ENCODE results near the gene ANKRD6.

ANKRD6 gene

DNA sequence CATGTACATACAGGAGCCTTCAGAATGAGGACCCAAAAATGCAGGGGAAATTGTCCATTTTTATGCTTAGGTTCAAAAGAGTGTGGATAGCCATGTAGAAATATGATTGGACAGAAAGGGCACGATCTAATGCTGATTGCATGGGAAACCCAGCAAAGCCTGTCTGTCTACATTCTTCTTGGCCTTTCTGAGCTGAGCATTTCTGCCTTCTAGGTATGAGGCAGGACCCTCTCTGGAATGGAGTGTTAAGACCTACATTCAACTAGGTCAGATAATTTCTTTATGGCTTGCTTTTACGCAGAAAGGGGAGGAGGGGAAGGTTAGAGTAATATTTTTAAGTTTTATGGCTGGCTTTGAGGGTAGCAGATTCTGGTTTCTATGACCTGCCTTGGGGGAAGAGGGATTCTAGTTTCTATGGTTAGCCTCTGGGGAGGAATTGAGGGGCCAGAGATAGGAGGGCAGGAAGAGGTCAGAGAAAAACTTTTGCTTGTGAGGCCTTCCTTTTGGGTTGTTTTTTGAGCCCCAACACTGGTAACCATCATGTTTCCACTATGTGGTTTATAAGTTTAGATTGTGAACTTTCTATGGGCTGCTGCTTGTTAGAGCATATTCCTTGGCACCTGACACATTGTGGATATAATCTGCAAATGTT is 142.1 kb downstream of the ANKRD6 start:
- Mint-ChIP-seq H3K27ac (no peak overlapping the region), H3K4me1 (peaks cover 12% of the 10 kb centered on the region), H3K9me3 (no peaks in the 10 kb centered on the region), H3K27me3 (peaks cover 8% of the 10 kb centered on the region), H3K4me3 (no peak overlapping the region)
- ATAC-seq (peak; percentile 85), DNase-seq (peak in 1 of 2 donors; percentile 14)

DNA sequence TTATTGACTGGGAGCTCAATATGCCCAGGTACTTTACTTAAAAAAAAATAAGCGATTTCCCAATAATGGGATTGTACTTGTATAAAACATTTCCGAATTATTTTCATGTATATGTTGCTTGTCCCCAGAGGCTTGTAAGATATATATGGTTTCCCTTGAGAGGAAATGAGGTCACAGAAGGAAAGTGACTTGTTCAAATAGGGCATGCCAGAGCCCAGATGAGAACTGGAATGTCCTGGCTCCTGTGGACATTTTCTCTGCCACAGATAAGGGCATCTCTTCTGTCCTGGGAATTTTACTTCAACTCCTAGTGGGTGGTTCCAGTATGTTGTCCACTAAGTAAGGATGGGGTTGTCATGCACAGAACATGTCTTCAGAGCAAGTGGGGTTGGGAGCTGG is 142.6 kb downstream of the ANKRD6 start:
- peak; percentile 38 for ATAC-seq
- no peak overlapping the region for H3K4me3 Mint-ChIP-seq
- H3K4me1 Mint-ChIP-seq: peaks cover 12% of the 10 kb centered on the region
- no peaks in the 10 kb centered on the region for H3K9me3 Mint-ChIP-seq
- DNase-seq: no peak
- peaks cover 8% of the 10 kb centered on the region for H3K27me3 Mint-ChIP-seq
- H3K27ac Mint-ChIP-seq: peak overlapping the region in 1 of 2 donors; percentile 53

GRCh38 chr6:89580997-89581666 is 148.2 kb downstream of the ANKRD6 start:
- Mint-ChIP-seq H3K4me3 (no peak overlapping the region), H3K27me3 (peaks cover 8% of the 10 kb centered on the region), H3K27ac (no peak overlapping the region), H3K4me1 (no peaks in the 10 kb centered on the region), H3K9me3 (no peaks in the 10 kb centered on the region)
- ATAC-seq (no peak), DNase-seq (no peak)

DNA sequence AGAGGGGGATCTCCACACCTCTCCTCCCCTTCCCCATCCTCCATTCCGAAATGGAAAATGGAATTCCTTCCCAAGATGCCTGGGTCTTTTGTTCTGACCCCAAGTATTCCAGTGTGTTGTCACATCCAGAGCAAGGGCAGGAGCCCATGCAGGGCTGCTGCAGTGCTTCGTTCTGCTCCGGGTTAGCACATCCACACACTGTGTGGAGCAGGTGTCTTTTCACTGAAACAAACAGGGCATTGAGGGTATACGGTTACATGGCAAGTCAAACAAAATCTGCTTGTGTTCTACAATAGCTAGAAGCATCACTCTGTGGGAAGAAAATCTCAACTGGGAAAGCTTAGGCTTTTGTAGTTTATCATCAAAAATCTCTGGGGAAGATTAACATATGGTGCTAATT is 148.7 kb downstream of the ANKRD6 start:
- H3K27me3 Mint-ChIP-seq: peaks cover 5% of the 10 kb centered on the region
- ATAC-seq (no peak), DNase-seq (no peak)
- no peak overlapping the region for H3K4me3 Mint-ChIP-seq
- no peaks in the 10 kb centered on the region for H3K4me1 Mint-ChIP-seq
- no peaks in the 10 kb centered on the region for H3K9me3 Mint-ChIP-seq
- H3K27ac Mint-ChIP-seq: no peak overlapping the region

DNA sequence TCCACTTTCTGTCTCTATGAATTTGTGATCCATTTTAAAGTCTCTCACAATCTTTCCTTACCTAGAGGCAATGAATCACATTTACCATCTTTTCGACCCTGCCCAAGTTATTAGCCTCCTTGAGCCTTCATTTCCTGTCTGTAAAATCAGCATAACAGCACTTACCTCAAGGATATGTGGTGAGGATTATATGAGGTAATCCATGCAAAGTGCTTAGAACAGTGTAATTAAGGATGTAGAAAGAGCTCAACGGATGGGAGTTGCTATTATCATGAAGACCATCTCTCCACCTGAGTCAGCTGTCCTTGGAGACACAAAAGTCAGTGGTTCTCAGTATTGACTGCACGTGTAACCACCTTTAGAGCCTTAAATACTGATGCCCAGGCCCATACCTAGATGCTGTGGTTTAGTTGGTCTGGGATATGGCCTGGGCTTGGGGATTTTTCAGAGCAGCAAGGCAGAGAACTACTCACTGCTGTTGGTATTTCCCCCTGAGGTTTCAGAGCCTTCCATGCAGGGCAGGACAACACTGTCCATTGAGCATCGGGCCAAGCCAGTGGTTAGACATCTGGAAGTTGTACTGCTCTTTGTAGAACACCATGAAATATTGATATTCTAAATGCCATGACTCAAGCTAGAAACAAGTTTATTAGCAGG is 149.8 kb downstream of the ANKRD6 start:
- H3K9me3 Mint-ChIP-seq: no peaks in the 10 kb centered on the region
- no peak overlapping the region for H3K4me3 Mint-ChIP-seq
- H3K27me3 Mint-ChIP-seq: no peaks in the 10 kb centered on the region
- ATAC-seq (peak; percentile 48), DNase-seq (no peak)
- no peaks in the 10 kb centered on the region for H3K4me1 Mint-ChIP-seq
- no peak overlapping the region for H3K27ac Mint-ChIP-seq

DNA sequence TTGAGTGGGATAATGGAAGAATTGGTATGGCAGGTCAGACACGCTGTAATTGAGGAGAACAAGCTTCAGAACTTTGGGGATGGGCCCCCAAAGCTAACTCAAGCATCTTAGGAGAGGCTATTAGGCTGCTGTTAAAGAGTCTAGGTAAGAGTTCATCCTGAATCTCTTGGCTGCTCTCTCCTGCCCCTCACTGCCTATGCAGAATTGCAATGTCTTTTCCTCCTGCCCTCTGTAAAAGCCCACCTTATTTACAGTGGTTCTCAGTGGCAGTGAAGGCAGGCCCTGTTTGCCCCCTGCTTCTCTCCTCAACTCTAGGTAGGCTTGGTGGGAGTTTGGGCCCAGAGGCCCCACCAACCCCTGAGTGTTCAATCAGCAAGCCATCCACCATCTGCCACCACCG is 150.6 kb downstream of the ANKRD6 start:
- H3K4me1 Mint-ChIP-seq: no peaks in the 10 kb centered on the region
- no peak overlapping the region for H3K27ac Mint-ChIP-seq
- no peaks in the 10 kb centered on the region for H3K9me3 Mint-ChIP-seq
- DNase-seq: no peak
- ATAC-seq: no peak
- no peaks in the 10 kb centered on the region for H3K27me3 Mint-ChIP-seq
- H3K4me3 Mint-ChIP-seq: no peak overlapping the region

DNA sequence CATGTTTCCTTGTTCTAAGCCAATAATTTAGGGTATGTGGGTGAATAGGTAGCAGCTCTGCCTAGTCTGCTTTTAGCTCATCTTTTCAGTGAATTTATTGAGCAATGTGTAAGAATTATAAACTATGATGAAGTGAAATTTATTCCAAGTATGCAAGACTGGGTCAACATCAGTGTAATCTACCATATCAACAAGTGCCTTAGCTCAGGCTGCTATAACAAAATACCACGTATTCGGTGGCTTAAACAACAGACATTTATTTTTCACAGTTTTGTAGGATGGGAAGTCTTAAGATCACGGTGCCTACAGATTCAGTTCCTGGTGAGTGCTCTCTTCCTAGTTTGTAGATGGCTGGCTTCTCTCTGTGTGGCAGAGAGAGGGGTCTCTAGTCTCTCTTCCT is 151.6 kb downstream of the ANKRD6 start:
- no peak for ATAC-seq
- no peaks in the 10 kb centered on the region for H3K9me3 Mint-ChIP-seq
- H3K27ac Mint-ChIP-seq: peak overlapping the region in 1 of 2 donors; percentile 3
- DNase-seq: no peak
- H3K4me3 Mint-ChIP-seq: no peak overlapping the region
- H3K27me3 Mint-ChIP-seq: no peaks in the 10 kb centered on the region
- H3K4me1 Mint-ChIP-seq: no peaks in the 10 kb centered on the region

GRCh38 chr6:89585154-89585553 is 152.2 kb downstream of the ANKRD6 start:
- Mint-ChIP-seq H3K4me3 (no peak overlapping the region), H3K27me3 (no peaks in the 10 kb centered on the region), H3K27ac (no peak overlapping the region), H3K4me1 (no peaks in the 10 kb centered on the region), H3K9me3 (no peaks in the 10 kb centered on the region)
- no peak for DNase-seq
- ATAC-seq: no peak

DNA sequence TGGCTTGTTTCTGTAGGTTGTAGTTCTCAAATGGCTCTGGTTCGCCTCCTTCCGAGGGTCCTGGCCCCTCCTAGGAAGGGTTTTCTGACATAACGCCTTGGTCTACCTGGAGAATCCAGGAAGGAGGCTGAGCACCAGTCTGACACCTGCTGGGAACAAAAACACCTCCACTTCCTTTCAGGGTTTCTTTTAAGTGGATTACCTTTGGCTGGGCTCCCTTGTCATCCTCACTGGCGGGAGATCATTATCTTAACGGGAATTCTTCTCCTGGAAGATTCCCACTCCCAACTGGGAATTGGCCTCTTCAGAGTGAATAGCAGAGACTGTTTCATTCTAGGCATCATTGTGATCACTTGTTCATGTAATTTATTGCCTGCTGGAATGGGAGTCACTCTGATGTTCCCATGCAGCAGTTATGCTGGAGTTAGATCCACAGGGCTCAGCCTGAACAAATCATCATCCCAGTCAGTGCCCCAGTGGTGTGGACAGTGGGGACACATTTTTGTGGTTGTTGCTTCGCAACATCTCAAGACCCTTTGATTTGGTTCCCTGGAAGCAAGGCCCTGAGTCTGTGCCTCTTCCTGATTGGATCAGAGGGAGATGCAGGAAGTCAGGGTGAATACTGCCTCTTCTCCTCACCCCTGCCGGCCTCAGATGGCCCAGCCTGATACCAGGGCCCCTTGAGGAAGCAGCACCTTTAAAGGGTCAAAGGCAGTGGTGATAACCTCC is 156.5 kb downstream of the ANKRD6 start:
- Mint-ChIP-seq H3K4me1 (no peaks in the 10 kb centered on the region), H3K27ac (peak overlapping the region in 1 of 2 donors; percentile 57), H3K27me3 (no peaks in the 10 kb centered on the region), H3K4me3 (no peak overlapping the region), H3K9me3 (no peaks in the 10 kb centered on the region)
- DNase-seq (no peak), ATAC-seq (no peak)

DNA sequence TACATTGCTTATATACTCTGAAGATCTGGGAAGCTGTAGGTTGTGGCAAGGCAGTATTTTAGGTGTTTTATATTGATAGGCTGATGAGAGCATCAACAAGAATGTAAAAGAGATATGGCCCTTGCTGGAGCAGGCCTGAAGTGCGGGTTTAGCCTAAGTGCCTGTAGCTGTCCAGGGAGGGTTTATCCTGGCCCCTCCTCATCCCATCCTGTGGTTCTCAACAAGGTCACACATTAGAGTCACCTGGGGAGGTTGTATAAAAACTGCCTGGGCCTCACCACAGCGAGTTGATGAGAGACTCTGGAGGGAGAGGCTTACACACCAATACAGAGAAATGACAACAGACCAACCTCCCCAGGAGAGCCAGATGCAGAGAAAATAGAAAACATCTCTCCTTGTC is 157.2 kb downstream of the ANKRD6 start:
- no peak for DNase-seq
- Mint-ChIP-seq H3K27ac (no peak overlapping the region), H3K27me3 (no peaks in the 10 kb centered on the region), H3K9me3 (peaks cover 0 to under 1% of the 10 kb centered on the region in 2 donors), H3K4me3 (no peak overlapping the region), H3K4me1 (peaks cover under 1% of the 10 kb centered on the region)
- no peak for ATAC-seq

DNA sequence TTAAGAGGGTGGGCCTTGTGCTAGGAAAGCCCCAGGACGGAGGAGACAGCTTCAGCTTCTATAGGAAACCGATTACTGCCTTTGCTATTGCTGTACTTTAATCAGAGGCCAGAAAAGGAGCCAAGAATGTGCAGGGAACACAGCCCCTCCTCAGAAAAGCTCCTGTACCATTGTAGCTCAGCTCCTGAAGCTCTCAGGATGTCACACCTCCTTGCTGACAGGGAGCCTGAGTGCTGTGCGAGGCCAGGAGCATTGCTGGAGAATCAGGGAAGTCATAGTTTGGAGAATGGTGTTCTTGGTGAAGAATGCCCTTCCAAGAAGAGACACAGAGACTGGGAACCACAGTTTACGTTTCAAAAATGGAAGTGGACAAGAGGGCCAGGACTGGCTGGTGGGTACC is 158.8 kb downstream of the ANKRD6 start:
- Mint-ChIP-seq H3K27ac (peak overlapping the region in 1 of 2 donors; percentile 11), H3K9me3 (peaks cover 0 to 15% of the 10 kb centered on the region in 2 donors), H3K27me3 (no peaks in the 10 kb centered on the region), H3K4me3 (no peak overlapping the region), H3K4me1 (peaks cover 16% of the 10 kb centered on the region)
- DNase-seq (no peak), ATAC-seq (no peak)

DNA sequence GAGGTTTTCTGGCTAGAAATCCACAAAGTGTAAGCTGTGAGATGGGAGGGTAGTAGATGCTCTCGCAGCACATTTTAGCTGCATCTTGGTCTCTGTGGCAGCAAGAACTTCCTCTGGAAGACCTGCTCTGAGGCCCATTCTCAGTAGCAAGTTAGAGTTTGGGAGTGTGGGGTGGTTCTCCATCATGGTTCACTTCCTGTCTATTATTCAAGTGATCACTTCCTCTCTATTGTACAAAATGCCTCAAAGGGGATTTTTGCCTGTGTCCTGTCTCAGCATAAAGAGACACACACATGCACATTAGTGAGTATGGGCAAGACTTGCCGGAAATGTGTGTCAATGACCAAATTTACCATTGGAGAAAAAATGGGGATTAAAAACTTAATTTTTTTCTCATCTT is 163.1 kb downstream of the ANKRD6 start:
- Mint-ChIP-seq H3K4me1 (peaks cover 34% of the 10 kb centered on the region), H3K9me3 (peaks cover 0 to 21% of the 10 kb centered on the region in 2 donors), H3K4me3 (peak overlapping the region; percentile 38 to 57), H3K27me3 (no peaks in the 10 kb centered on the region), H3K27ac (peak overlapping the region; percentile 91 to 93)
- ATAC-seq (peak; percentile 89), DNase-seq (peak in 1 of 2 donors; percentile 17)

GRCh38 chr6:89596484-89596883 is 163.5 kb downstream of the ANKRD6 start:
- H3K4me1 Mint-ChIP-seq: peaks cover 34% of the 10 kb centered on the region
- peak overlapping the region in 1 of 2 donors; percentile 91 for H3K27ac Mint-ChIP-seq
- DNase-seq (no peak), ATAC-seq (peak; percentile 69)
- H3K9me3 Mint-ChIP-seq: peaks cover 0 to 21% of the 10 kb centered on the region in 2 donors
- peak overlapping the region; percentile 11 to 57 for H3K4me3 Mint-ChIP-seq
- H3K27me3 Mint-ChIP-seq: no peaks in the 10 kb centered on the region

DNA sequence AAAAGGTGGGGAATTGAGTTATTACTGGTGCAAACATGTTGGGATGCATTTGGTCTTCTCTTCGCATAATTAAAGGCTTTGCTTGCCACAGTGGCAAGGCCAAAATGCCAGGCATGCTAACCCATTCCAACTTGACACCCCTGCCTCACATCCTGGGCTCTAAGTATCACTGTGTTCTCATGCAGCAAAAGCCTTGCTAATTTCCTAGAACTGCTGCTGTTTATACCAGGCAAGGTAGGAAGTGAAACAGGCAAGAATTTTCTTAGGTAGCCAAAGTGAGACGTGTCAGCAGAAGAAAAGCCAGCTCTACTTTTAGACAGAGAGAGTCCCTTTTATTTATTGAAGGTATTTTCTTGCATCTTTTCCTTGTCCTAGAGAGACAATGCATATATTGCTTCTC is 164.4 kb downstream of the ANKRD6 start:
- no peak for DNase-seq
- no peak overlapping the region for H3K4me3 Mint-ChIP-seq
- ATAC-seq: no peak
- H3K9me3 Mint-ChIP-seq: peaks cover 0 to 21% of the 10 kb centered on the region in 2 donors
- no peaks in the 10 kb centered on the region for H3K27me3 Mint-ChIP-seq
- no peak overlapping the region for H3K27ac Mint-ChIP-seq
- H3K4me1 Mint-ChIP-seq: peaks cover 34% of the 10 kb centered on the region

- ATAC-seq: peak; percentile 21
- H3K27ac Mint-ChIP-seq: no peak overlapping the region
- peaks cover 34% of the 10 kb centered on the region for H3K4me1 Mint-ChIP-seq
- no peak overlapping the region for H3K4me3 Mint-ChIP-seq
- peaks cover 0 to 21% of the 10 kb centered on the region in 2 donors for H3K9me3 Mint-ChIP-seq
- no peaks in the 10 kb centered on the region for H3K27me3 Mint-ChIP-seq
- DNase-seq: no peak
Measured at GRCh38 chr6:89597988-89598387, 165.0 kb downstream of the ANKRD6 start.

DNA sequence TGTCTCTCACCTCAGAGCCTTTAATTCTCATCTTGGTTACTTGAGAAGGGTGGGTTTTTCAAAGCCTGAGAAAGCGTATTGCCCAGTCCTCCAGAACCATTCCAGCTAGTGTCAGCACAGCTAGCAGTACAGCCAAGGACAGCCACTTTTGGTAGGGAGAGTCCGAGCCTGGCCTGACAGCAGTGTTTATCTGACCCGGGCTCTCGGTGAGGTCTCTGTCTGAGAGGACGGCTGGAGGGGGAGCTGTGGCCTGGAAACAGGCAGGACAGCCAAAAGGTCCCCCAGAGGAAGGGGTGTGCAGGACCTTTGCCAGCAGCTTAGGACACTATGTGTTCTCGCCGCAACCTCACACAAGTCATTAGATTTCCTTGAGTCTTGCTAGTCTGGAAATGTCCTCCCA is 166.8 kb downstream of the ANKRD6 start:
- ATAC-seq (no peak), DNase-seq (no peak)
- peaks cover 34% of the 10 kb centered on the region for H3K4me1 Mint-ChIP-seq
- no peak overlapping the region for H3K4me3 Mint-ChIP-seq
- no peaks in the 10 kb centered on the region for H3K27me3 Mint-ChIP-seq
- peaks cover 0 to 21% of the 10 kb centered on the region in 2 donors for H3K9me3 Mint-ChIP-seq
- no peak overlapping the region for H3K27ac Mint-ChIP-seq

Data from stimulated activated naive CD8-positive, alpha-beta T cell treated with anti-CD3 and anti-CD28 coated beads, Interleukin-15, amount 100 ng/mL, for 72 hours (primary cell).